H1 (cell line): Measurements from ENCODE around the gene TMEM135. TPM values are rescaled to one million over a fixed set of nuclear protein-coding genes. Genes with fewer than 3 reads are reported as not detected.
A peak's percentile ranks its signal among the peaks of the same experiment; 100 is the strongest.

Experiments used
- CTCF ChIA-PET: fragments of 300-600 bp; sonication (Branson Sonifier 250); formaldehyde crosslinking; loops from one replicate; lab custom pipeline; 2021; ENCODE audit not compliant: partially characterized antibody; lab: Charles Lee
- POLR2A ChIA-PET: fragments of 300-600 bp; sonication (Branson Sonifier 250); formaldehyde crosslinking; loops from one replicate; lab custom pipeline; 2021; ENCODE audit warnings: inconsistent platforms; ENCODE audit not compliant: partially characterized antibody; lab: Charles Lee
- DNase-seq, 2 experiments: peaks; one replicate each; pipeline versions ENCODE4 v3.0.0 to v3.0.0-alpha.2; 2010 to 2022; ENCODE audit warnings: low spot score in 2 of 2, low read depth in 1 of 2, mixed read lengths in 1 of 2
- FAIRE-seq: peaks from 2 replicates; lab custom pipeline; 2011; peaks lifted over from hg19 to GRCh38; lab: Jason Lieb, UNC
- H2AFZ ChIP-seq: 2 replicates; pipeline ENCODE4 v1.8.1; 2012; ENCODE audit warnings: low read length, inconsistent platforms
- H2AK5ac ChIP-seq: 2 replicates; pipeline ENCODE4 v1.6.1; 2013; ENCODE audit warnings: low read depth, low read length
- H2BK120ac ChIP-seq: replicated peaks from 2 replicates; pipeline ENCODE3; 2013; ENCODE audit warnings: low read depth, low read length, inconsistent platforms
- H2BK12ac ChIP-seq: 2 replicates; pipeline ENCODE4 v1.6.1; 2013; ENCODE audit warnings: low read depth, low read length
- H2BK15ac ChIP-seq: 2 replicates; pipeline ENCODE4 v1.6.1; 2013; ENCODE audit warnings: low read length
- H2BK20ac ChIP-seq: 2 replicates; pipeline ENCODE4 v1.6.1; 2013; ENCODE audit warnings: low read length
- H2BK5ac ChIP-seq: 2 replicates; pipeline ENCODE4 v1.6.1; 2013; ENCODE audit warnings: low read depth, low read length
- H3K14ac ChIP-seq: 2 replicates; pipeline ENCODE4 v1.6.1; 2013; ENCODE audit warnings: inconsistent platforms; ENCODE audit not compliant: insufficient read length
- H3K18ac ChIP-seq: 2 replicates; pipeline ENCODE4 v1.6.1; 2013; ENCODE audit warnings: low read length; ENCODE audit errors: extremely low read depth
- H3K23ac ChIP-seq: 2 replicates; pipeline ENCODE4 v1.6.1; 2013; ENCODE audit warnings: inconsistent platforms; ENCODE audit not compliant: insufficient read length
- H3K23me2 ChIP-seq: 2 replicates; pipeline ENCODE4 v1.6.1; 2013; ENCODE audit warnings: low read depth, low read length
- H3K27ac ChIP-seq: 2 replicates; pipeline ENCODE4 v1.6.1; 2011; ENCODE audit warnings: low read depth, low read length, inconsistent platforms
- H3K27me3 ChIP-seq, 4 experiments: replicated peaks in 1 of 4; 1 replicate in 1 of 4; 2 replicates in 3 of 4; pipeline versions ENCODE4 v1.6.1 to v1.8.1; 2011 to 2013; ENCODE audit warnings: low read length in 3 of 4, mild to moderate bottlenecking in 3 of 4, inconsistent platforms in 2 of 4, mixed read lengths in 2 of 4, moderate library complexity in 1 of 4; ENCODE audit not compliant: control insufficient read depth in 3 of 4, insufficient read depth in 3 of 4; ENCODE audit errors: extremely low read depth in 1 of 4
- H3K36me3 ChIP-seq, 4 experiments: 2 replicates each; pipeline versions ENCODE4 v1.6.1 to v1.8.1; 2011 to 2013; ENCODE audit warnings: mild to moderate bottlenecking in 4 of 4, low read length in 3 of 4, moderate library complexity in 2 of 4, control low read depth in 1 of 4, inconsistent platforms in 1 of 4; ENCODE audit not compliant: insufficient read depth in 4 of 4, control insufficient read depth in 2 of 4
- H3K4ac ChIP-seq: replicated peaks from 2 replicates; pipeline ENCODE3; 2013; ENCODE audit warnings: low read length, low read depth, mixed read lengths, inconsistent platforms; ENCODE audit not compliant: insufficient read length
- H3K4me1 ChIP-seq, 4 experiments: replicated peaks in 1 of 4; 1 replicate in 1 of 4; 2 replicates in 3 of 4; pipeline versions ENCODE4 v1.6.1 to v1.8.1; 2011 to 2013; ENCODE audit warnings: low read length in 3 of 4, inconsistent platforms in 2 of 4, mixed read lengths in 1 of 4; ENCODE audit not compliant: insufficient read depth in 4 of 4, control insufficient read depth in 3 of 4
- H3K4me2 ChIP-seq, 2 experiments: 2 replicates each; pipeline versions ENCODE4 v1.6.1 to v1.8.1; 2011 to 2013; ENCODE audit warnings: low read depth in 2 of 2, low read length in 2 of 2, control low read depth in 1 of 2, inconsistent platforms in 1 of 2, mild to moderate bottlenecking in 1 of 2; ENCODE audit not compliant: insufficient read depth in 1 of 2
- H3K4me3 ChIP-seq, 4 experiments: fragments of 200-600, 300-600 bp in 1 of 4; sonication (generic), shearing (Covaris generic), sonication (Bioruptor Twin) in 1 of 4; 2 replicates each; pipeline versions ENCODE4 v1.5.1 to v1.8.1; 2011 to 2016; ENCODE audit warnings: low read length in 4 of 4, low read depth in 3 of 4, control low read depth in 2 of 4, inconsistent platforms in 2 of 4, mild to moderate bottlenecking in 2 of 4, mixed read lengths in 1 of 4, moderate library complexity in 1 of 4; ENCODE audit not compliant: insufficient read depth in 2 of 4; ENCODE audit errors: extremely low read depth in 1 of 4
- H3K56ac ChIP-seq: replicated peaks from 2 replicates; pipeline ENCODE3; 2013; ENCODE audit warnings: low read depth, mild to moderate bottlenecking, mixed read lengths, low read length, inconsistent platforms; ENCODE audit not compliant: insufficient read length
- H3K79me1 ChIP-seq: 2 replicates; pipeline ENCODE4 v1.6.1; 2013; ENCODE audit warnings: low read depth, low read length, control low read depth
- H3K79me2 ChIP-seq, 2 experiments: 2 replicates each; pipeline versions ENCODE4 v1.6.1 to v1.8.1; 2012 to 2013; ENCODE audit warnings: low read length in 2 of 2, mild to moderate bottlenecking in 2 of 2, inconsistent platforms in 1 of 2; ENCODE audit not compliant: insufficient read depth in 2 of 2, control insufficient read depth in 1 of 2
- H3K9ac ChIP-seq, 4 experiments: replicated peaks in 1 of 4; 1 replicate in 1 of 4; 2 replicates in 3 of 4; pipeline versions ENCODE4 v1.6.1 to v1.8.1; 2011 to 2013; ENCODE audit warnings: low read depth in 3 of 4, low read length in 3 of 4, control low read depth in 2 of 4, mild to moderate bottlenecking in 2 of 4, moderate library complexity in 2 of 4, inconsistent platforms in 1 of 4; ENCODE audit errors: extremely low read depth in 1 of 4
- H3K9me3 ChIP-seq, 2 experiments: 2 replicates each; pipeline versions ENCODE4 v1.6.1 to v1.8.1; 2012 to 2013; ENCODE audit warnings: mild to moderate bottlenecking in 2 of 2, moderate library complexity in 2 of 2, control low read depth in 1 of 2, inconsistent platforms in 1 of 2, low read depth in 1 of 2, low read length in 1 of 2, mixed read lengths in 1 of 2; ENCODE audit not compliant: insufficient read depth in 2 of 2
- H4K20me1 ChIP-seq, 2 experiments: replicated peaks in 1 of 2; 2 replicates each; pipeline versions ENCODE3 to v1.8.1; 2011 to 2013; ENCODE audit warnings: inconsistent platforms in 2 of 2, low read length in 2 of 2, mild to moderate bottlenecking in 1 of 2; ENCODE audit not compliant: insufficient read depth in 2 of 2, control insufficient read depth in 1 of 2
- H4K5ac ChIP-seq: 2 replicates; pipeline ENCODE4 v1.6.1; 2013; ENCODE audit warnings: low read length, low read depth, mixed read lengths, inconsistent platforms; ENCODE audit not compliant: insufficient read length
- H4K8ac ChIP-seq: 2 replicates; pipeline ENCODE4 v1.8.0; 2013; ENCODE audit warnings: mild to moderate bottlenecking, moderate library complexity, low read length, inconsistent platforms; ENCODE audit not compliant: insufficient read depth; ENCODE audit errors: extremely low read depth
- H4K91ac ChIP-seq: replicated peaks from 2 replicates; pipeline ENCODE3; 2013; ENCODE audit warnings: low read length, mixed read lengths, inconsistent platforms; ENCODE audit not compliant: insufficient read length
- BACH1 ChIP-seq: IDR thresholded peaks from 2 replicates; pipeline ENCODE4 v1.6.1; 2012; ENCODE audit warnings: low read length, improper control_type of control experiment
- RAD21 ChIP-seq, 2 experiments: IDR thresholded peaks in 1 of 2; conservative IDR thresholded peaks in 1 of 2; 2 replicates each; pipeline ENCODE4 v1.6.1; 2011; ENCODE audit warnings: low read depth in 2 of 2, low read length in 2 of 2, improper control_type of control experiment in 1 of 2, inconsistent platforms in 1 of 2, mild to moderate bottlenecking in 1 of 2, moderate library complexity in 1 of 2
- WGBS, 2 experiments: shearing (Covaris generic) in 1 of 2; methylation state at CpG; one replicate each; pipeline versions ENCODE4 v1.1.6 to v1.1.7; 2013 to 2015; ENCODE audit warnings: low lambda C conversion rate in 2 of 2, mixed read lengths in 2 of 2, inconsistent platforms in 1 of 2, low coverage in 1 of 2, missing lambda C conversion rate in 1 of 2; ENCODE audit not compliant: insufficient replicate concordance in 2 of 2, insufficient coverage in 1 of 2, insufficient read length in 1 of 2; ENCODE audit errors: extremely low coverage in 1 of 2, missing lambda C conversion rate in 1 of 2; 5-methylcytosine and 5-hydroxymethylcytosine counted together
- polyA plus RNA-seq, 7 experiments: library from polyadenylated mRNA; depleted of rRNA in 3 of 7; stranded (reverse) in 5 of 7; unstranded in 2 of 7; fragments of >200 nt in 5 of 7; fragments of 200-250 nt in 2 of 7; gene quantifications; 1 replicate in 5 of 7; 2 replicates in 1 of 7; 4 replicates in 1 of 7; pipeline versions ENCODE4 v1.2.1 to v1.2.3, GENCODE V29; 2011 to 2013; ENCODE audit warnings: missing spikeins in 2 of 7, mixed read lengths in 2 of 7
- total RNA-seq: library from RNA; stranded (reverse); fragmentation: NEBNext Ultra II Directional; extraction: Animal tissue kit (Norgen Biotek cat#: 25700); gene quantifications from 2 replicates; pipeline ENCODE4 v1.2.1, GENCODE V29; 2021

TMEM135 gene
- total and polyA plus RNA-seq, 2 of the 8 experiments (the other 6 are each of a cell fraction or from before 2014, with no cell fraction given) = 9.3 to 31.3 TPM

GRCh38 chr11:87281496-87281895, 243.8 kb downstream of the TMEM135 start:
- H3K18ac ChIP-seq = no peak overlapping the region
- 87% methylated on average over 3 of the region's 3 CpGs; no CpG with 5 or more reads in 1 of the 2 experiments for WGBS, 2 experiments
- no peak overlapping the region for H4K8ac ChIP-seq
- H2BK120ac ChIP-seq = no peak overlapping the region
- H2AK5ac ChIP-seq = no peak overlapping the region
- H3K14ac ChIP-seq = no peak overlapping the region
- no peak overlapping the region for H3K4me2 ChIP-seq
- no peak overlapping the region for H4K5ac ChIP-seq
- POLR2A ChIA-PET = interaction anchor here (0.6 kb wide), 1 partner anchor 219 kb away, joined by 3 read pairs; no protein-coding TSS in a partner anchor
- H3K56ac ChIP-seq = no peak overlapping the region
- 0 out of 4 replicates have a peak, but pooled peaks of 1 of the 2 experiments have one; percentile 6 for TF ChIP-seq RAD21 (IDR thresholded peaks at IDR 0.05 in 1 of 2, conservative IDR thresholded peaks at IDR 0.05 in 1 of 2; ENCODE audit: low read depth in 2 of 2, low read length in 2 of 2)
- no peak for TF ChIP-seq BACH1
- H3K9ac ChIP-seq = no peak overlapping the region
- DNase-seq (no peak), FAIRE-seq (no peak)
- H3K36me3 ChIP-seq = peaks cover 0 to 4% (median 0%) of the 10 kb centered on the region in 4 experiments; a peak in 2 of 8 replicates
- no peak overlapping the region for H3K23ac ChIP-seq
- no peaks in the 10 kb centered on the region for H3K79me2 ChIP-seq
- H3K4me1 ChIP-seq = no peaks in the 10 kb centered on the region
- no peak overlapping the region for H4K91ac ChIP-seq
- H3K27ac ChIP-seq = no peak overlapping the region
- H3K9me3 ChIP-seq = peaks cover 0 to 3% of the 10 kb centered on the region in 2 experiments; a peak in 1 of 4 replicates
- no peak overlapping the region for H2BK20ac ChIP-seq
- no peaks in the 10 kb centered on the region for H3K23me2 ChIP-seq
- H2BK12ac ChIP-seq = no peak overlapping the region
- CTCF ChIA-PET = interaction anchor here (0.7 to 1.2 kb wide), 3 partner anchors 84 to 326 kb away, joined by 3 read pairs; no protein-coding TSS in a partner anchor
- no peak overlapping the region for H2BK15ac ChIP-seq
- no peaks in the 10 kb centered on the region for H3K27me3 ChIP-seq
- H4K20me1 ChIP-seq = no peaks in the 10 kb centered on the region
- no peaks in the 10 kb centered on the region for H3K79me1 ChIP-seq
- no peak overlapping the region for H2BK5ac ChIP-seq
- no peak overlapping the region for H2AFZ ChIP-seq
- H3K4me3 ChIP-seq = no peak overlapping the region
- no peak overlapping the region for H3K4ac ChIP-seq
